AG04450 (cell line): ENCODE results near the gene PUM2. TPM values are rescaled to one million over a fixed set of nuclear protein-coding genes. Genes with fewer than 3 reads are reported as not detected.
A peak's percentile ranks its signal among the peaks of the same experiment; 100 is the strongest.

Source experiments
- CTCF ChIA-PET: fragments of 300-600, 350-600 bp; formaldehyde crosslinking; extraction: SDS; loops from one replicate; lab custom pipeline; 2022; ENCODE audit warnings: antibody characterized with exemption, inconsistent platforms; lab: Charles Lee
- POLR2A ChIA-PET: fragments of 350-600 bp; formaldehyde crosslinking; extraction: SDS; loops from one replicate; lab custom pipeline; 2021; ENCODE audit warnings: antibody characterized with exemption, inconsistent platforms; lab: Yijun Ruan, JAX
- DNase-seq: peaks from one replicate; pipeline ENCODE4 v3.0.0-alpha.2; 2011; ENCODE audit warnings: low read depth, low spot score
- H3K27ac ChIP-seq: one replicate; pipeline ENCODE4 v1.5.1; 2012; ENCODE audit warnings: low read depth, low read length, control low read depth
- H3K27me3 ChIP-seq: one replicate; pipeline ENCODE4 v1.6.0; 2012; ENCODE audit warnings: low read length; ENCODE audit not compliant: control insufficient read depth, insufficient read depth
- H3K4me3 ChIP-seq: 2 replicates; pipeline ENCODE4 v1.5.1; 2011; ENCODE audit warnings: mild to moderate bottlenecking, low read depth, low read length, control low read depth
- H3K9me3 ChIP-seq: 2 replicates; pipeline ENCODE4 v1.5.1; 2012; ENCODE audit warnings: low read length; ENCODE audit not compliant: control insufficient read depth, insufficient read depth
- CTCF ChIP-seq: IDR thresholded peaks from 2 replicates; pipeline ENCODE4 v1.5.1; 2011; ENCODE audit warnings: low read depth, low read length, control low read depth, inconsistent platforms
- polyA plus RNA-seq: library from polyadenylated mRNA; depleted of rRNA; stranded (reverse); fragments of >200 nt; gene quantifications from 2 replicates; pipeline ENCODE4 v1.2.3, GENCODE V29; 2011

The PUM2 gene
- polyA plus RNA-seq, 1 experiment, result 53.7 TPM

GRCh38 chr2:20208476-20208859 is 142.2 kb downstream of the PUM2 start:
- CTCF ChIA-PET, result interaction anchor here (0.8 kb wide), 1 partner anchor 17 kb away, joined by 3 read pairs; no protein-coding TSS in a partner anchor
- Histone ChIP-seq H3K9me3 (no peaks in the 10 kb centered on the region), H3K27me3 (no peaks in the 10 kb centered on the region), H3K4me3 (no peak overlapping the region), H3K27ac (peak overlapping the region; percentile 21)
- TF ChIP-seq CTCF, result no peak
- DNase-seq, result no peak
- POLR2A ChIA-PET, result no interaction called here

- no peaks in the 10 kb centered on the region for H3K9me3 ChIP-seq
- no peaks in the 10 kb centered on the region for H3K27me3 ChIP-seq
- H3K4me3 ChIP-seq, result no peak overlapping the region
- DNase-seq, result no peak
- POLR2A ChIA-PET, result no interaction called here
- no peak overlapping the region for H3K27ac ChIP-seq
- CTCF ChIA-PET, result no interaction called here
- TF ChIP-seq CTCF, result no peak
Measured at GRCh38 chr2:20207051-20207450, 143.6 kb downstream of the PUM2 start.

GRCh38 chr2:20205915-20206524 is 144.6 kb downstream of the PUM2 start:
- no peak for DNase-seq
- no peak overlapping the region for H3K27ac ChIP-seq
- no peak overlapping the region for H3K4me3 ChIP-seq
- no peak for TF ChIP-seq CTCF
- no peaks in the 10 kb centered on the region for H3K27me3 ChIP-seq
- ChIA-PET CTCF (no interaction called here), POLR2A (no interaction called here)
- H3K9me3 ChIP-seq, result no peaks in the 10 kb centered on the region; the same call in 1 of the 2 replicates

GRCh38 chr2:20205069-20205468 is 145.6 kb downstream of the PUM2 start:
- H3K27me3 ChIP-seq, result no peaks in the 10 kb centered on the region
- POLR2A ChIA-PET, result no interaction called here
- no peak overlapping the region for H3K27ac ChIP-seq
- no peaks in the 10 kb centered on the region; the same call in 1 of the 2 replicates for H3K9me3 ChIP-seq
- H3K4me3 ChIP-seq, result no peak overlapping the region
- no peak for TF ChIP-seq CTCF
- no peak for DNase-seq
- CTCF ChIA-PET, result no interaction called here

GRCh38 chr2:20203521-20204225 is 147.0 kb downstream of the PUM2 start:
- POLR2A ChIA-PET, result no interaction called here
- TF ChIP-seq CTCF, result no peak
- no peak for DNase-seq
- CTCF ChIA-PET, result interaction anchor here (1.1 kb wide), 1 partner anchor 13 kb away, joined by 3 read pairs; no protein-coding TSS in a partner anchor
- Histone ChIP-seq H3K9me3 (no peaks in the 10 kb centered on the region; the same call in 1 of the 2 replicates), H3K27ac (no peak overlapping the region), H3K4me3 (no peak overlapping the region), H3K27me3 (peaks cover 2% of the 10 kb centered on the region)
